GM23338 (cell line): ENCODE data around the gene PAF1.

Experiments
- CREB1 ChIP-seq: fragments of 250-450 bp; sonication (Bioruptor Pico); IDR thresholded peaks from 2 replicates; pipeline ENCODE4 v1.5.0; 2020; ENCODE audit warnings: low read depth, mild to moderate bottlenecking, moderate library complexity
- CTCF ChIP-seq, 2 experiments: fragments of 200-600 bp in 1 of 2; sonication (generic) in 1 of 2; conservative IDR thresholded peaks; 2 replicates each; pipeline versions ENCODE4 v1.5.1 to v1.6.1; 2016 to 2017; ENCODE audit warnings: antibody characterized with exemption in 2 of 2, low read depth in 2 of 2, mild to moderate bottlenecking in 2 of 2, moderate library complexity in 1 of 2
- EZH2 ChIP-seq: fragments of 200-600 bp; sonication (generic); IDR thresholded peaks from one replicate; pipeline ENCODE4 v1.8.0; 2017; ENCODE audit warnings: antibody characterized with exemption, mild to moderate bottlenecking, low read depth; ENCODE audit not compliant: unreplicated experiment
- EZH2phosphoT487 ChIP-seq: fragments of 200-600 bp; sonication (generic); IDR thresholded peaks from one replicate; pipeline ENCODE4 v1.8.1; 2018; ENCODE audit warnings: antibody characterized with exemption; ENCODE audit not compliant: unreplicated experiment
- JUNB ChIP-seq: IDR thresholded peaks from one replicate; pipeline ENCODE4 v1.6.1; 2016; ENCODE audit warnings: antibody characterized with exemption; ENCODE audit not compliant: unreplicated experiment
- POLR2AphosphoS5 ChIP-seq: IDR thresholded peaks from 2 replicates; pipeline ENCODE4 v1.6.1; 2016; ENCODE audit warnings: antibody characterized with exemption, low read depth

DNA sequence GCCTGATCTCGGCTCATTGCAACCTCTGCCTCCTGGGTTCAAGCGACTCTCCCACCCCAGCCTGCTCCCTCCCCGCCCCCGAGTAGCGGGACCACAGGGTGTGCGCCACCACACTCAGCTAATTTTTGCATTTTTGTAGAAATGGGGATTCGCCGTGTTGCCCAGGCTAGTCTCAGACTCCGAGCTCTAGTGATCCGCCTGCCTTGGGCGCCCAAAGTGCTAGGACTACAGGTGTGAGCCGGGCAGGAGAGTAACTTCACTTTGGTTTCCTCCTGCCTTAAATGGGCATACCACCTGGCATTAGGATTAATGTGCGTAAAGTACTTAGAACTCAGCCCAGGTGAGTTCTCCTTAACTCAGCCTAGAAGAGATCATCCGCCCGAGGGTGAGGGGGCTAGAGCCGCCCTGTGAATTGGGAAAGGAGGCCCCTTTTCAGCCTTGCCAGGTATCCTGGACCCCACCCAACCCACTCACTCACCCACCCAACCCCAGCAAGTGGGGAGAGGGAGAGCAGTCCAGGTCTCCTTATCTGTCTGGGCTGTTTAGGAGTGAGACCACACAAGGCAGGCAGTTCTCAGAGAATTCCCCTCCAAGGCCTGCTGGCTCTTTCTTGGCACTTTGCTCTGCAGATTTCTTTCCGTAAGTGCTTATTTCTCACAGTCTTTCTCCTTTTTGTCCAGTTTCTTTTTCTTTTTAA lies 14.5 kb upstream of the PAF1 start:
- no peak for TF ChIP-seq CTCF (conservative IDR thresholded peaks at IDR 0.05; ENCODE audit: low read depth in 2 of 2)
- TF ChIP-seq EZH2, result no peak
- TF ChIP-seq POLR2AphosphoS5, result no peak
- no peak for TF ChIP-seq EZH2phosphoT487
- TF ChIP-seq CREB1, result no peak
- no peak for TF ChIP-seq JUNB
